ENCODE measurements around the gene ITGA2B.
A peak's percentile ranks its signal among the peaks of the same experiment; 100 is the strongest.
"Not testable (repeated sequence)": the region's sequence is repeated elsewhere in the genome, so short reads cannot be mapped to it uniquely, and the experiment has no call there.

The ITGA2B gene

DNA sequence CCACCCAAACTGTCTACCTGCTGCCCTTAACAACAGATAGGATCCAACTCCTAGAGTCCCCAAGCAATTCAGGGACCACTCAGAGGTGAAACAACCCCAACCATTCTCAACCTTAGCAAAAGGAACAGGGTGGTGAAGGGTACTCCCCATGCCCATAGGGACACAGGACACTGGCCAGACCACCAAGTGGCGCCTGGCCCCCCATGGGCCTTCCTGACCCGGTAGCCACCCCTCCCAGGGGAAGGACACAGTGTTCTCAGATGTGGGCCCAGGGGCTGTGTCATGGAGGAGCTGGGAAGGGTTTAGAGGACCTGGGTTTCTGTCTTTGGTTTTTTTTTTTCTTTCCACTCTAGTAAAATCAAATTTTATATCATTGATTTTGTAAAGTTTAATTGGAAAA is 55.1 kb downstream of the ITGA2B start:
- Histone ChIP-seq H3K4me1 (ENCODE audit: low read length) (peaks cover 42% of the 10 kb centered on the region), H4K20me1 (ENCODE audit: insufficient read depth, low read length) (no peaks in the 10 kb centered on the region), H3K9ac (ENCODE audit: low read length) (peak overlapping the region; percentile 17; the same call in 1 of the 2 replicates), H3K36me3 (replicated peaks; ENCODE audit: low read depth, low read length) (no peaks in the 10 kb centered on the region), H3K4me3 (ENCODE audit: low read length) (no peak overlapping the region), H2AFZ (ENCODE audit: low read depth, low read length) (peak overlapping the region; percentile 61), H3K27ac (ENCODE audit: low read length) (peak overlapping the region; percentile 66), H3K79me2 (ENCODE audit: low read length) (no peaks in the 10 kb centered on the region), H3K27me3 (ENCODE audit: low read depth, low read length) (no peaks in the 10 kb centered on the region), H3K4me2 (ENCODE audit: low read length) (peak overlapping the region; percentile 60), H3K9me3 (ENCODE audit: insufficient read depth, low read length) (no peaks in the 10 kb centered on the region)
- TF ChIP-seq, protein P1, sequence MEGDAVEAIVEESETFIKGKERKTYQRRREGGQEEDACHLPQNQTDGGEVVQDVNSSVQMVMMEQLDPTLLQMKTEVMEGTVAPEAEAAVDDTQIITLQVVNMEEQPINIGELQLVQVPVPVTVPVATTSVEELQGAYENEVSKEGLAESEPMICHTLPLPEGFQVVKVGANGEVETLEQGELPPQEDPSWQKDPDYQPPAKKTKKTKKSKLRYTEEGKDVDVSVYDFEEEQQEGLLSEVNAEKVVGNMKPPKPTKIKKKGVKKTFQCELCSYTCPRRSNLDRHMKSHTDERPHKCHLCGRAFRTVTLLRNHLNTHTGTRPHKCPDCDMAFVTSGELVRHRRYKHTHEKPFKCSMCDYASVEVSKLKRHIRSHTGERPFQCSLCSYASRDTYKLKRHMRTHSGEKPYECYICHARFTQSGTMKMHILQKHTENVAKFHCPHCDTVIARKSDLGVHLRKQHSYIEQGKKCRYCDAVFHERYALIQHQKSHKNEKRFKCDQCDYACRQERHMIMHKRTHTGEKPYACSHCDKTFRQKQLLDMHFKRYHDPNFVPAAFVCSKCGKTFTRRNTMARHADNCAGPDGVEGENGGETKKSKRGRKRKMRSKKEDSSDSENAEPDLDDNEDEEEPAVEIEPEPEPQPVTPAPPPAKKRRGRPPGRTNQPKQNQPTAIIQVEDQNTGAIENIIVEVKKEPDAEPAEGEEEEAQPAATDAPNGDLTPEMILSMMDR (IDR thresholded peaks at IDR 0.05; ENCODE audit: low read depth, low read length), result no peak
- no peak for TF ChIP-seq EZH2phosphoT487 (IDR thresholded peaks at IDR 0.05; ENCODE audit: low read depth)

DNA sequence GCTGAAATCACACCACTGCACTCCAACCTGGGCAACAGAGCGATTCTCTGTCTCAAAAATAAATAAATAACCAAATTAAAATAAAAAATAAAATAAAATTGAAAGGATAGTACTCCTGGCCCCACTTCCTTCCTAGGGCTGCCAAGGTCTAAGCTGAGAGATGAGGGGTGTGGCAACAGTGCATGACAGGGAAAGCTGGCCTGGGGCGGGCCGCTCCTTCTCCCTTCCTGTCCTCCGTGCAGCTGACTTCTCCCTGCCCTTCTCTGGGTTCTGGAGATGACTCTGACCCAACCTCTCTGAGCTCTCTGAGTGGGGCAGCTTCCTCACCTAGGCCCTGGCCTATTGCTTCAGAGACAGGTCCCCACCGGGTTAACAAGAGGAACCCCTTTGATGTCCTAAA is 56.1 kb downstream of the ITGA2B start:
- Histone ChIP-seq H3K4me2 (ENCODE audit: low read length) (no peak overlapping the region), H3K4me3 (ENCODE audit: low read length) (no peak overlapping the region), H3K9ac (ENCODE audit: low read length) (no peak overlapping the region), H3K79me2 (ENCODE audit: low read length) (no peaks in the 10 kb centered on the region), H3K27ac (ENCODE audit: low read length) (no peak overlapping the region), H4K20me1 (ENCODE audit: insufficient read depth, low read length) (no peaks in the 10 kb centered on the region), H3K27me3 (ENCODE audit: low read depth, low read length) (no peaks in the 10 kb centered on the region), H3K4me1 (ENCODE audit: low read length) (peaks cover 38% of the 10 kb centered on the region), H2AFZ (ENCODE audit: low read depth, low read length) (no peak overlapping the region), H3K9me3 (ENCODE audit: insufficient read depth, low read length) (no peaks in the 10 kb centered on the region), H3K36me3 (replicated peaks; ENCODE audit: low read depth, low read length) (no peaks in the 10 kb centered on the region)
- TF ChIP-seq, protein P1 (IDR thresholded peaks at IDR 0.05; ENCODE audit: low read depth, low read length), result no peak
- TF ChIP-seq EZH2phosphoT487 (IDR thresholded peaks at IDR 0.05; ENCODE audit: low read depth), result no peak

DNA sequence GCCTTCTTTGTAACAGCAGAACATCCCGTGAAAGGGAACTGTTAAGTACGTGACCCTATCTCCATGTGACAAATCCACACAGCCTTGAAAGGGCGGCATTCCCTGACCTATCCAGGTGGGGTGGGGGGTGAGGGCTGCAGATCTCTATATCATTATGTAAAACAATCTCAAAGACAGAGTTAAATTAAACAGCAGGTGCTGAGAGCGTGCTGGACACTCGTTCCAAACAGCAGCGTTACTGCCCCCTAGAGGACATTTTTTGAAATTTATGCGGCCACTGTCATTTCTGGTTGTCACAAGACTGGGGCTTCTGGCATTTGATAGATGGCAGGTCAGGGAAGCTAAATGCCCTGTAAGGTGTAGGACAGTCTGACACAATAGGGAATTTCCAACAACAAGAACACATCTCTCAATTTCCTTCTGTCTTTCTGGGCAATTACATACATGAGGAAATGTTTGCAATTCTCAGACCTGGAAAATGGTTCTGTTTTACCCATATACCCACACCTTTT is 58.1 kb downstream of the ITGA2B start:
- Histone ChIP-seq H3K9me3 (ENCODE audit: insufficient read depth, low read length) (no peaks in the 10 kb centered on the region), H3K79me2 (ENCODE audit: low read length) (no peaks in the 10 kb centered on the region; the same call in 1 of the 2 replicates), H3K4me2 (ENCODE audit: low read length) (peak overlapping the region; percentile 83), H2AFZ (ENCODE audit: low read depth, low read length) (peak overlapping the region; percentile 98), H3K27ac (ENCODE audit: low read length) (peak overlapping the region; percentile 29; the same call in 1 of the 2 replicates), H3K9ac (ENCODE audit: low read length) (0 out of 2 replicates have a peak overlapping the region, but pooled peaks have one; percentile 16), H3K4me1 (ENCODE audit: low read length) (peaks cover 44% of the 10 kb centered on the region), H4K20me1 (ENCODE audit: insufficient read depth, low read length) (no peaks in the 10 kb centered on the region), H3K36me3 (replicated peaks; ENCODE audit: low read depth, low read length) (no peaks in the 10 kb centered on the region), H3K27me3 (ENCODE audit: low read depth, low read length) (no peaks in the 10 kb centered on the region), H3K4me3 (ENCODE audit: low read length) (peak overlapping the region; percentile 57)
- TF ChIP-seq, protein P1 (IDR thresholded peaks at IDR 0.05; ENCODE audit: low read depth, low read length), result peak; percentile 80
- no peak for TF ChIP-seq EZH2phosphoT487 (IDR thresholded peaks at IDR 0.05; ENCODE audit: low read depth)

DNA sequence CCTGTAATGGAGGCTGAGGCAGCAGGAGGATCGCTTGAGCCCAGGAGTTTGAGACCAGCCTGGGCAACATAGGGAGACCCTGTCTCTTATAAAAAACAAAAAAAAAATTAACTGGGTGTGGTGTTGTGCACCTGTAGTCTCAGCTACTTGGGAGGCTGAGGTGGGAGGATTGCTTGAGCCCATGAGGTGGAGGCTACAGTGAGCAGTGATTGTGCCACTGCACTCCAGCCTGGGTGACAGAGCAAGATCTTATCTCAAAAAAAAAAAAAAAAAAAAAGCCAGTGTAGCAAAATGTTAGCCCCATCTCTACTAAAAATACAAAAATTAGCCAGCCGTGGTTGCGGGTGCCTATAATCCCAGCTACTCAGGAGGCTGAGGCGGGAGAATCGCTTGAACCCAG is 59.2 kb downstream of the ITGA2B start:
- H3K4me1 ChIP-seq (ENCODE audit: low read length), result peaks cover 36% of the 10 kb centered on the region

DNA sequence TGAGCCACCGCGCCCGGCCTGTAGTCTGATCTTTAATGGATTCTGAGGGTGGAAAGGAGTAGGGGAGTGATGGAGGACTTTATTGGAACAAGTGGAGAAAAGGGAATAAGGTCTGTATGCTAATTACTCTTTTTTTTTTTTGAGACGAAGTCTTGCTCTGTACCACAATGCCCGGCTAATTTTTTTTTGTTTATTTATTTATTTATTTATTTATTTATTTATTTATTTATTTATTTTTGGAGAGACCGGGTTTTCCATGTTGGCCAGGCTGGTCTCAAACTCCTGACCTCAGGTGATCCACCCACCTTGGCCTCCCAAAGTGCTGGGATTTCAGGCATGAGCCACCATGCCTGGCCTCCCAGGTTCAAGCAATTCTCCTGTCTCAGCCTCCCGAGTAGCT is 59.9 kb downstream of the ITGA2B start:
- not testable (repeated sequence) for H3K9ac ChIP-seq (ENCODE audit: low read length); H2AFZ ChIP-seq (ENCODE audit: low read depth, low read length); H3K27ac ChIP-seq (ENCODE audit: low read length); H4K20me1 ChIP-seq (ENCODE audit: insufficient read depth, low read length); H3K4me2 ChIP-seq (ENCODE audit: low read length); H3K9me3 ChIP-seq (ENCODE audit: insufficient read depth, low read length); H3K4me3 ChIP-seq (ENCODE audit: low read length); H3K27me3 ChIP-seq (ENCODE audit: low read depth, low read length); H3K36me3 ChIP-seq (replicated peaks; ENCODE audit: low read depth, low read length)
- H3K4me1 ChIP-seq (ENCODE audit: low read length), result peaks cover 28% of the 10 kb centered on the region
- peaks cover 12% of the 10 kb centered on the region for H3K79me2 ChIP-seq (ENCODE audit: low read length)

More for the DNA sequence above, 59.2 kb downstream of the ITGA2B start:
- not testable (repeated sequence) for H3K9ac ChIP-seq (ENCODE audit: low read length); H4K20me1 ChIP-seq (ENCODE audit: insufficient read depth, low read length); H3K79me2 ChIP-seq (ENCODE audit: low read length); H3K9me3 ChIP-seq (ENCODE audit: insufficient read depth, low read length); H2AFZ ChIP-seq (ENCODE audit: low read depth, low read length); H3K27me3 ChIP-seq (ENCODE audit: low read depth, low read length); H3K27ac ChIP-seq (ENCODE audit: low read length); H3K4me2 ChIP-seq (ENCODE audit: low read length); H3K36me3 ChIP-seq (replicated peaks; ENCODE audit: low read depth, low read length); H3K4me3 ChIP-seq (ENCODE audit: low read length)

All from OCI-LY3 (cell line).